ENCODE data around the gene TAS2R19.

Gene TAS2R19

GRCh38 chr12:11014234-11014633, 8.2 kb downstream of the TAS2R19 start:
- ATAC-seq = peak; percentile 49
- no peak for TF ChIP-seq ISL1 (CRISPR knock-in tag; IDR thresholded peaks at IDR 0.05)
- TF ChIP-seq CSRNP3 (CRISPR knock-in tag; IDR thresholded peaks at IDR 0.05) = no peak
- TF ChIP-seq ZNF8 (CRISPR knock-in tag; IDR thresholded peaks at IDR 0.05) = no peak
- no peak for TF ChIP-seq ZFP30 (CRISPR knock-in tag; IDR thresholded peaks at IDR 0.05)
- no peak for TF ChIP-seq PPARA (CRISPR knock-in tag; IDR thresholded peaks at IDR 0.05; ENCODE audit: borderline replicate concordance)
- no peak for TF ChIP-seq TOX (CRISPR knock-in tag; IDR thresholded peaks at IDR 0.05; ENCODE audit: borderline replicate concordance)
- TF ChIP-seq ZNF70 (CRISPR knock-in tag; IDR thresholded peaks at IDR 0.05) = no peak
- TF ChIP-seq SNAI2 (CRISPR knock-in tag; IDR thresholded peaks at IDR 0.05) = no peak
- TF ChIP-seq, protein P1, sequence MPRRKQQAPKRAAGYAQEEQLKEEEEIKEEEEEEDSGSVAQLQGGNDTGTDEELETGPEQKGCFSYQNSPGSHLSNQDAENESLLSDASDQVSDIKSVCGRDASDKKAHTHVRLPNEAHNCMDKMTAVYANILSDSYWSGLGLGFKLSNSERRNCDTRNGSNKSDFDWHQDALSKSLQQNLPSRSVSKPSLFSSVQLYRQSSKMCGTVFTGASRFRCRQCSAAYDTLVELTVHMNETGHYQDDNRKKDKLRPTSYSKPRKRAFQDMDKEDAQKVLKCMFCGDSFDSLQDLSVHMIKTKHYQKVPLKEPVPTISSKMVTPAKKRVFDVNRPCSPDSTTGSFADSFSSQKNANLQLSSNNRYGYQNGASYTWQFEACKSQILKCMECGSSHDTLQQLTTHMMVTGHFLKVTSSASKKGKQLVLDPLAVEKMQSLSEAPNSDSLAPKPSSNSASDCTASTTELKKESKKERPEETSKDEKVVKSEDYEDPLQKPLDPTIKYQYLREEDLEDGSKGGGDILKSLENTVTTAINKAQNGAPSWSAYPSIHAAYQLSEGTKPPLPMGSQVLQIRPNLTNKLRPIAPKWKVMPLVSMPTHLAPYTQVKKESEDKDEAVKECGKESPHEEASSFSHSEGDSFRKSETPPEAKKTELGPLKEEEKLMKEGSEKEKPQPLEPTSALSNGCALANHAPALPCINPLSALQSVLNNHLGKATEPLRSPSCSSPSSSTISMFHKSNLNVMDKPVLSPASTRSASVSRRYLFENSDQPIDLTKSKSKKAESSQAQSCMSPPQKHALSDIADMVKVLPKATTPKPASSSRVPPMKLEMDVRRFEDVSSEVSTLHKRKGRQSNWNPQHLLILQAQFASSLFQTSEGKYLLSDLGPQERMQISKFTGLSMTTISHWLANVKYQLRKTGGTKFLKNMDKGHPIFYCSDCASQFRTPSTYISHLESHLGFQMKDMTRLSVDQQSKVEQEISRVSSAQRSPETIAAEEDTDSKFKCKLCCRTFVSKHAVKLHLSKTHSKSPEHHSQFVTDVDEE (CRISPR knock-in tag; IDR thresholded peaks at IDR 0.05) = no peak
- TF ChIP-seq ARNTL (CRISPR knock-in tag; IDR thresholded peaks at IDR 0.05; ENCODE audit: borderline replicate concordance, low read depth) = no peak

GRCh38 chr12:11007608-11008007, 14.8 kb downstream of the TAS2R19 start:
- TF ChIP-seq ZNF8 (CRISPR knock-in tag; IDR thresholded peaks at IDR 0.05) = no peak
- no peak for TF ChIP-seq CREB5 (CRISPR knock-in tag; IDR thresholded peaks at IDR 0.05; ENCODE audit: low read depth)
- TF ChIP-seq ZNF70 (CRISPR knock-in tag; IDR thresholded peaks at IDR 0.05) = no peak
- no peak for TF ChIP-seq SNAI2 (CRISPR knock-in tag; IDR thresholded peaks at IDR 0.05)
- TF ChIP-seq CSRNP3 (CRISPR knock-in tag; IDR thresholded peaks at IDR 0.05) = no peak
- TF ChIP-seq, protein P2, sequence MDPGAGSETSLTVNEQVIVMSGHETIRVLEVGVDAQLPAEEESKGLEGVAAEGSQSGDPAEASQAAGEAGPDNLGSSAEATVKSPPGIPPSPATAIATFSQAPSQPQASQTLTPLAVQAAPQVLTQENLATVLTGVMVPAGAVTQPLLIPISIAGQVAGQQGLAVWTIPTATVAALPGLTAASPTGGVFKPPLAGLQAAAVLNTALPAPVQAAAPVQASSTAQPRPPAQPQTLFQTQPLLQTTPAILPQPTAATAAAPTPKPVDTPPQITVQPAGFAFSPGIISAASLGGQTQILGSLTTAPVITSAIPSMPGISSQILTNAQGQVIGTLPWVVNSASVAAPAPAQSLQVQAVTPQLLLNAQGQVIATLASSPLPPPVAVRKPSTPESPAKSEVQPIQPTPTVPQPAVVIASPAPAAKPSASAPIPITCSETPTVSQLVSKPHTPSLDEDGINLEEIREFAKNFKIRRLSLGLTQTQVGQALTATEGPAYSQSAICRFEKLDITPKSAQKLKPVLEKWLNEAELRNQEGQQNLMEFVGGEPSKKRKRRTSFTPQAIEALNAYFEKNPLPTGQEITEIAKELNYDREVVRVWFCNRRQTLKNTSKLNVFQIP (CRISPR knock-in tag; IDR thresholded peaks at IDR 0.05; ENCODE audit: borderline replicate concordance, low read depth) = no peak
- TF ChIP-seq CSDC2 (CRISPR knock-in tag; IDR thresholded peaks at IDR 0.05) = no peak
- TF ChIP-seq RARB (CRISPR knock-in tag; IDR thresholded peaks at IDR 0.05) = no peak
- no peak for TF ChIP-seq ZC3H10 (CRISPR knock-in tag; IDR thresholded peaks at IDR 0.05)
- TF ChIP-seq ARNTL (CRISPR knock-in tag; IDR thresholded peaks at IDR 0.05; ENCODE audit: borderline replicate concordance, low read depth) = no peak
- no peak for TF ChIP-seq TCF4 (CRISPR knock-in tag; IDR thresholded peaks at IDR 0.05; ENCODE audit: borderline replicate concordance)
- no peak for TF ChIP-seq GLIS3 (CRISPR knock-in tag; IDR thresholded peaks at IDR 0.05)
- TF ChIP-seq ESRRG (CRISPR knock-in tag; IDR thresholded peaks at IDR 0.05) = no peak
- no peak for TF ChIP-seq ZFP30 (CRISPR knock-in tag; IDR thresholded peaks at IDR 0.05)
- TF ChIP-seq ISL1 (CRISPR knock-in tag; IDR thresholded peaks at IDR 0.05) = no peak
- no peak for TF ChIP-seq BACH2 (CRISPR knock-in tag; IDR thresholded peaks at IDR 0.05; ENCODE audit: borderline replicate concordance)
- TF ChIP-seq, protein P1 (CRISPR knock-in tag; IDR thresholded peaks at IDR 0.05) = no peak
- ATAC-seq = no peak

Measured in SK-N-SH treated with all-trans-retinoic acid at 6 μM for 48 hours (cell line).